B cell (primary cell): Measurements from ENCODE around the gene VPS45. TPM values are rescaled to one million over a fixed set of nuclear protein-coding genes. Genes with fewer than 3 reads are reported as not detected.

Experiments used
- ATAC-seq: fragments of 200-7000 bp; cut with Tn5 transposase; one replicate; pipeline ENCODE4 v1.10.0; 2021; ENCODE audit warnings: low read depth, mild to moderate bottlenecking, moderate number of reproducible peaks, moderate library complexity
- CTCF ChIA-PET: fragments of 350-600 bp; sonication (Branson Sonifier 250); formaldehyde crosslinking; loops from one replicate; lab custom pipeline; 2021; ENCODE audit warnings: antibody characterized with exemption, inconsistent platforms; lab: Charles Lee
- POLR2A ChIA-PET: fragments of 350-600 bp; sonication (Branson Sonifier 250); formaldehyde crosslinking; loops from one replicate; lab custom pipeline; 2021; ENCODE audit warnings: antibody characterized with exemption; lab: Charles Lee
- DNase-seq: peaks from one replicate; pipeline ENCODE4 v3.0.0; 2013
- H2AFZ ChIP-seq: 2 replicates; pipeline ENCODE4 v1.6.1; 2012; ENCODE audit warnings: mild to moderate bottlenecking, low read depth, low read length; ENCODE audit not compliant: insufficient read depth, poor library complexity, severe bottlenecking
- H3K27ac ChIP-seq, 2 donors: 1 replicate in 1 of 2; 2 replicates in 1 of 2; pipeline ENCODE4 v1.5.1; 2012 to 2013; ENCODE audit warnings: low read length in 2 of 2, mild to moderate bottlenecking in 2 of 2, moderate library complexity in 1 of 2
- H3K27me3 ChIP-seq, 4 experiments: fragments of 200-600 bp in 1 of 4; sonication (generic) in 1 of 4; replicated peaks in 1 of 4; 1 replicate in 2 of 4; 2 replicates in 2 of 4; pipeline versions ENCODE4 v1.6.1 to v1.7.0; 2013 to 2016; ENCODE audit warnings: low read length in 3 of 4, mild to moderate bottlenecking in 2 of 4, mixed read lengths in 1 of 4, moderate library complexity in 1 of 4; ENCODE audit not compliant: insufficient read depth in 4 of 4, control insufficient read depth in 3 of 4; ENCODE audit errors: control extremely low read depth in 1 of 4
- H3K36me3 ChIP-seq, 2 experiments: replicated peaks in 1 of 2; 1 replicate in 1 of 2; 2 replicates in 1 of 2; pipeline versions ENCODE4 v1.6.1 to v1.7.1; 2013; ENCODE audit warnings: low read length in 1 of 2; ENCODE audit not compliant: insufficient read depth in 2 of 2, control insufficient read depth in 1 of 2; ENCODE audit errors: control extremely low read depth in 1 of 2, extremely low read depth in 1 of 2
- H3K4me1 ChIP-seq, 2 donors: fragments of 200-600 bp in 1 of 2; sonication (generic) in 1 of 2; 1 replicate in 1 of 2; 2 replicates in 1 of 2; pipeline versions ENCODE4 v1.5.1 to v1.6.1; 2013 to 2017; ENCODE audit warnings: low read length in 2 of 2; ENCODE audit not compliant: control insufficient read depth in 2 of 2, insufficient read depth in 2 of 2
- H3K4me2 ChIP-seq: replicated peaks from 2 replicates; pipeline ENCODE3; 2012; ENCODE audit warnings: mild to moderate bottlenecking, low read depth, low read length; ENCODE audit not compliant: poor library complexity, severe bottlenecking
- H3K4me3 ChIP-seq, 5 experiments: fragments of 200-600 bp in 1 of 5; sonication (generic) in 1 of 5; 1 replicate in 3 of 5; 2 replicates in 2 of 5; pipeline versions ENCODE4 v1.5.1 to v1.7.0; 2011 to 2016; ENCODE audit warnings: low read length in 4 of 5, mild to moderate bottlenecking in 4 of 5, low read depth in 2 of 5, control low read depth in 1 of 5, moderate library complexity in 1 of 5; ENCODE audit not compliant: insufficient read depth in 1 of 5; ENCODE audit errors: control extremely low read depth in 1 of 5, extremely low read depth in 1 of 5
- H3K79me2 ChIP-seq: fragments of 200-600 bp; sonication (generic); one replicate; pipeline ENCODE4 v1.6.0; 2016; ENCODE audit warnings: low read length; ENCODE audit not compliant: control insufficient read depth, insufficient read depth
- H3K9ac ChIP-seq: fragments of 200-600 bp; sonication (generic); 2 replicates; pipeline ENCODE4 v1.6.1; 2017; ENCODE audit warnings: mild to moderate bottlenecking, low read length, moderate library complexity
- H3K9me3 ChIP-seq, 3 donors: one replicate each; pipeline versions ENCODE4 v1.6.1 to v1.7.1; 2013; ENCODE audit warnings: low read length in 2 of 3; ENCODE audit not compliant: control insufficient read depth in 2 of 3, insufficient read depth in 1 of 3; ENCODE audit errors: control extremely low read depth in 1 of 3
- H4K20me1 ChIP-seq: 2 replicates; pipeline ENCODE4 v1.6.0; 2012; ENCODE audit warnings: mild to moderate bottlenecking, low read length; ENCODE audit not compliant: insufficient read depth, control insufficient read depth, poor library complexity, severe bottlenecking
- H3K27ac Mint-ChIP-seq: one replicate; pipeline ENCODE4 v1.8.0; 2021; ENCODE audit warnings: mixed read lengths
- H3K27me3 Mint-ChIP-seq: one replicate; pipeline ENCODE4 v1.8.0; 2021; ENCODE audit warnings: mixed read lengths
- H3K4me1 Mint-ChIP-seq: one replicate; pipeline ENCODE4 v1.8.0; 2021; ENCODE audit warnings: mixed read lengths
- H3K4me3 Mint-ChIP-seq: one replicate; pipeline ENCODE4 v1.8.0; 2021; ENCODE audit warnings: mixed read lengths
- H3K9me3 Mint-ChIP-seq: one replicate; pipeline ENCODE4 v1.8.0; 2022; ENCODE audit warnings: mixed read lengths; ENCODE audit not compliant: insufficient read depth
- EZH2 ChIP-seq: IDR thresholded peaks from 2 replicates; pipeline ENCODE4 v1.6.1; 2012; ENCODE audit warnings: borderline replicate concordance, low read depth, mild to moderate bottlenecking, moderate library complexity, low read length; ENCODE audit not compliant: insufficient read depth, poor library complexity, severe bottlenecking
- WGBS: methylation state at CpG from one replicate; pipeline ENCODE4 v1.1.5; 2013; ENCODE audit warnings: missing lambda C conversion rate; ENCODE audit not compliant: insufficient coverage; 5-methylcytosine and 5-hydroxymethylcytosine counted together
- intact Hi-C: fragments of 100-400 bp; cut with micrococcal nuclease; formaldehyde crosslinking; loops from one replicate; pipeline ENCODE4 v1.10.0; 2022
- polyA plus RNA-seq: library from polyadenylated mRNA; depleted of rRNA; stranded (reverse); fragments of >200 nt; gene quantifications from 2 replicates; pipeline ENCODE4 v1.2.3, GENCODE V29; 2012
- total RNA-seq, 2 donors: library from RNA; stranded (reverse); fragments of 120-200 nt in 1 of 2; gene quantifications; 1 replicate in 1 of 2; 2 replicates in 1 of 2; pipeline versions ENCODE4 v1.2.3 to v1.2.4, GENCODE V29; 2013 to 2022
- TF ChIP-seq, protein P1 (sequence below): fragments of 200-600 bp; IDR thresholded peaks from one replicate; pipeline ENCODE4 v1.8.0; 2022; ENCODE audit warnings: antibody characterized with exemption, mild to moderate bottlenecking

The VPS45 gene
- total and polyA plus RNA-seq, 2 donors (not counting 1 experiment from before 2014, with no cell fraction given), result 23.4 to 49.1 TPM

- Histone ChIP-seq H3K4me2 (peak overlapping the region; percentile 71), H3K27me3 (no peaks in the 10 kb centered on the region), H3K36me3 (peaks cover 0 to 1% of the 10 kb centered on the region in 2 experiments), H3K9me3 (no peaks in the 10 kb centered on the region), H3K79me2 (no peaks in the 10 kb centered on the region), H3K4me3 (peak overlapping the region in 4 of 5 experiments; percentile 18 to 54 (median 41)), H2AFZ (peak overlapping the region; percentile 25), H4K20me1 (no peaks in the 10 kb centered on the region), H3K4me1 (peaks cover 4 to 16% of the 10 kb centered on the region in 2 donors), H3K9ac (peak overlapping the region; percentile 15), H3K27ac (peak overlapping the region; percentile 25 to 65)
- intact Hi-C loops, result loop anchor here (1.0 kb wide), 7 partner anchors 22 to 137 kb away; partner anchors contain the start of gene VPS45
- TF ChIP-seq, protein P1, sequence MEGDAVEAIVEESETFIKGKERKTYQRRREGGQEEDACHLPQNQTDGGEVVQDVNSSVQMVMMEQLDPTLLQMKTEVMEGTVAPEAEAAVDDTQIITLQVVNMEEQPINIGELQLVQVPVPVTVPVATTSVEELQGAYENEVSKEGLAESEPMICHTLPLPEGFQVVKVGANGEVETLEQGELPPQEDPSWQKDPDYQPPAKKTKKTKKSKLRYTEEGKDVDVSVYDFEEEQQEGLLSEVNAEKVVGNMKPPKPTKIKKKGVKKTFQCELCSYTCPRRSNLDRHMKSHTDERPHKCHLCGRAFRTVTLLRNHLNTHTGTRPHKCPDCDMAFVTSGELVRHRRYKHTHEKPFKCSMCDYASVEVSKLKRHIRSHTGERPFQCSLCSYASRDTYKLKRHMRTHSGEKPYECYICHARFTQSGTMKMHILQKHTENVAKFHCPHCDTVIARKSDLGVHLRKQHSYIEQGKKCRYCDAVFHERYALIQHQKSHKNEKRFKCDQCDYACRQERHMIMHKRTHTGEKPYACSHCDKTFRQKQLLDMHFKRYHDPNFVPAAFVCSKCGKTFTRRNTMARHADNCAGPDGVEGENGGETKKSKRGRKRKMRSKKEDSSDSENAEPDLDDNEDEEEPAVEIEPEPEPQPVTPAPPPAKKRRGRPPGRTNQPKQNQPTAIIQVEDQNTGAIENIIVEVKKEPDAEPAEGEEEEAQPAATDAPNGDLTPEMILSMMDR, result peak; percentile 81
- no peak for TF ChIP-seq EZH2
- DNase-seq (peak; percentile 86), ATAC-seq (peak; percentile 79)
- ChIA-PET POLR2A (interaction anchor here (0.7 to 2.5 kb wide), 19 partner anchors 14 to 302 kb away, joined by 3 to 21 read pairs (median 5); partner anchors contain the start of genes ANP32E, PLEKHO1 and VPS45), CTCF (interaction anchor here (0.6 to 9.6 kb wide), 52 partner anchors 8 to 344 kb away, joined by 3 to 263 read pairs (median 5); partner anchors contain the start of genes PLEKHO1 and VPS45)
- Mint-ChIP-seq H3K9me3 (no peaks in the 10 kb centered on the region), H3K4me1 (peaks cover 16% of the 10 kb centered on the region), H3K27me3 (no peaks in the 10 kb centered on the region), H3K27ac (peak overlapping the region; percentile 94), H3K4me3 (peak overlapping the region; percentile 92)
- WGBS, result 0% methylated on average over 3 of the region's 10 CpGs
These were observed 119.4 kb downstream of the VPS45 start for GRCh38 chr1:150186789-150187559.
